ENCODE data around the gene UQCRH.
A peak's percentile ranks its signal among the peaks of the same experiment; 100 is the strongest.
"Not testable (repeated sequence)": the region's sequence is repeated elsewhere in the genome, so short reads cannot be mapped to it uniquely, and the experiment has no call there.

The UQCRH gene

DNA sequence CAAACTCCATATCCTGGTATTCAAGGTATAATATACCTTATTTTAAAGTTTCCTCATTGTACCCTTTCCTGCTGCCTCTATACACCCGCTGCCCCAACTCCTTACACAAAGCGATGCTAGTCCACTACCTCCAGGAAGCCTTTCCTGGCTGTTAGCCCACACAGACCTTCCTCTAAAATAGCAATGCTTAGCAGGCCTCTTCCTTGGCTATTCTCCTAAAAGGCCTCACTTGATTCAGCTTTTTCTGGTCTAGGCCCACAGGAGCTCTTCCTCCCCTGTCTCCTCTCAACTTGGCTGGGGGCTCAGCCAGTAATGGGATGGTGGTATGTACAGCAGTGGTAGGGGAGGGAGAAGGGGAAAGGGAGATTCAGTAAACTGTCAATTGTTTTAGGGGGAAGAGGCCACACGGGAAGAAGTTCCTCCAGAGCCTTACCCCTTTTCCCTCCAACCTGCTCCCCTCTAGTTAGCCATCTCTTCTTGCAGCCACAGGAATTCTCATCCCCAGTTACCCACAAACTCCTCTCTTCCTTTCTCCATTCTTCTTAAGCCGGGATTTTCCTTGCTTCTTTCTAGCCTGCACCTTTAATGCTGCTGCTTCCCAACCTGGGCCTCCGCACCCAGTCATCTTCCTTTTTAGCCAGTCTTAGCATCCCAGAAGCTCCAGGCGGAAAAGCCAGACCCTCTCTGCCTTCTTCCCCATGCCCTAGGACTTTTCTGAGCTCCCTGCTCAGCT, 2.7 kb upstream of the UQCRH start:
- no peak for DNase-seq

DNA sequence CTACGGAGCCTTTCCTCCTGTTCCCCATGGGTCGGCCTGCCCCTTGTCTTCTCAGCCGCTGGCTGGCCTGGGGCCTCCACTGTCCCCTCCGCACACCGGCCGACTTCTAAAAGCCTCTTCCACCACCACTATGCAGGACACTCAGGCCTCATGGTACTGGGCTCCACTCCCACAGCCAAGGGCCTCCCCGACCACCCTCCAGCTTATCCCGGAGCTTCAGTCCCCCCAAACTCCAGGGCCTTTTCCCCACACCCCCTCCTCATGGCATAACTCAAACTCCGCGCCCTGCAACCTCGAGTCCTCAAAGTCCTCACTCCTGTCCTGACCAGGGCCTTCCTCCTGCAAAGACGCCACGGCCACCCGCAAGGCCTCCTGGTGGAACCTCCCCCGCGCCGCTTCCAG, 2.1 kb upstream of the UQCRH start:
- DNase-seq = no peak

DNA sequence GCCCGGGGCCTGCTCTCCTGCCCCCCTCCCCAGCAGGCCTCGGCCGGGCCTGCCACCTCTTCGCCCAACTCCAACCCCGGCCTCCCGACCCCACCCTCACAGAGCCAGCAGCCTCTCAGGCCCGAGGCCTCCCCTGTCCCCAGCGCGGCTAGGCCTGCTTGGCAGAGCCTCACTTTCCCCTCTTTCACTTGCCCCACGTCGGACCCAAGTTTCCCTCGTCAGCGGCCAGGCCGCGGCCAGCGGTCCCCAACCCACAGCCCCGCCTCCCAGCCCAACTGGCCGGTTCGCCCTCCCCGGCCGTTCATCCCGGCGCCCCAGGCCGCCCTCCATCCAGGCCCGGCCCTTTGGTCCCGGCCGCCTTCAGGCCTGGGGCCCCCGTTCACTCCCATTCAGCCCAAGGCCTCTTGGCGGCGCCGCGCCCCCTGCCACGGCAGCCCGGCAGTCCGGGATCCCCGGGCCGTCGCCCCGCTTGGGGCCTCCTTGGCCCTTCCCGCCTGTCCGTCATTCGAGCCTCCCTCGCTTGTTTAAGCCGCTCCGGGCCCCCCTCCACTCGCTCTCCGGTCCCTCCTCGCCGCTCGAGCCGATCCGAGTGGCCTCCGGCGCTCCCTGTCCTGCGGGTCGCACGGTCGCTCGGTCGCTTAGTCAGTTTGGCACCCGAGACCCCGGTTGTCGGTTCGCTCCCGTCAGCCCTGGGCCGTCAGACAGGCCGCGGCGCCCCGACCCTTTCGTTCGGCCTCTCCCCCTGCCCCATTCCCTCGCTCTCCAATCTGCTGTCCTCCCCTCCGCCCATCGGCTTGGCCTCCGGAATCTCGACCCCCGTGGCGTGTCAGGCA, 1.5 kb upstream of the UQCRH start:
- peak; percentile 12 for DNase-seq

DNA sequence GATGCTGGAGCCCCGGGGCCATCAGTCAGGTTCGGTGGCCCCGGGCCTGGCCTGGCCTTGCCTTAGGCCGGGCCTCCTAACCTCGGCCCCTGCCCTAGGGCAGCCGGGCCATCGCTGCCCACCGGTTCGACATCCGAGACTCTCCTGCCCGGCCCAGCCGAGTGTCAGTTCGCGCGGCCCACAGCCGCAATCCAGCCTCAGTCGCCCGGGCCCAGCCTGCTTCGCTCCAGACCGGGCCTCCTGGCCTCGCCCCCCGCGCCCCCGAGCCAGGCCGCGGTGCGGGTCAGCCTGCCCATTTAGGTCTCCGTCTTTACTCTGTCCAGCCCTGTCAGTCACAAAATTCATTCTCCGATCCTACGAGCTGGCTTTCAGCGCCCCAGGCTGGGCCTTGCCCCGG, 859 bp upstream of the UQCRH start:
- DNase-seq = no peak

DNA sequence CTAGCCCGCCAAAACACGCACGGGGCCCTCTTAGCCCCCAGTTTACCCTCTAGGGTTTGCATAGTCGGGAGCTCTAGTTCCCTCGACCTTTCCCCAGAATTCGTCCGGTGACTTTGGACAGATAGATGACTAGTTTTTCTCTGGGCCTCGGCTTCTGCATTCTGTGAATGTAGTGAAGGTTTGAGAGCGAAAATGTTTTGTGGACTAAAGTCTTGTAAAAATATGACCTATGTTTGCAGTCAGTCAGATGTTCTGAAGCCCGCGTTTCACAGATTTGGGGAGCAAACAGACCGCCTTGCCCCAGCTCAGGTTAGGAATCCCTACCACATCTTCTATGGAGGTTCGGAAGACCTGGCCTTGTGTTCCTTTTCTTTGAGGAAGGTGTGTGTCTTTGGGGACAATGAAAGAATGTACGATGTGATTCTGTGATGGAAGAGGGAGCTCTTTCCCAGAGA, 401 bp downstream of the UQCRH start:
- no peak for DNase-seq

DNA sequence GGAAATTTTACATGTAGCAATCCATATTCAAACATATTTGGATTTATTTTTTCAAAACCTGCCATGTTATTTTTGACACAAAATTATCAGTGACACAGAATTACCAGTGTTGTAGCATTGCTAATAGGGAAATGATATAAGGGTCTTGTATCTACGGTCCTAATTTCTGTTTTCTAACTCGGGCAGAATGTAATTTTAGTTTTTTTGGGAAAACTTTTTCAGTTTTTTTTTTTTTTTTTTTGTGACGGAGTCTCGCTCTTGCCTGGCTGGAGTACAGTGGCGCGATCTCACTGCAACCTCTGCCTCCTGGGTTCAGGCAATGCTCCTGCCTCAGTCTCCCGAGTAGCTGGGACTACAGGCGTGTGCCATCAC, 2.6 kb downstream of the UQCRH start:
- DNase-seq = no peak

DNA sequence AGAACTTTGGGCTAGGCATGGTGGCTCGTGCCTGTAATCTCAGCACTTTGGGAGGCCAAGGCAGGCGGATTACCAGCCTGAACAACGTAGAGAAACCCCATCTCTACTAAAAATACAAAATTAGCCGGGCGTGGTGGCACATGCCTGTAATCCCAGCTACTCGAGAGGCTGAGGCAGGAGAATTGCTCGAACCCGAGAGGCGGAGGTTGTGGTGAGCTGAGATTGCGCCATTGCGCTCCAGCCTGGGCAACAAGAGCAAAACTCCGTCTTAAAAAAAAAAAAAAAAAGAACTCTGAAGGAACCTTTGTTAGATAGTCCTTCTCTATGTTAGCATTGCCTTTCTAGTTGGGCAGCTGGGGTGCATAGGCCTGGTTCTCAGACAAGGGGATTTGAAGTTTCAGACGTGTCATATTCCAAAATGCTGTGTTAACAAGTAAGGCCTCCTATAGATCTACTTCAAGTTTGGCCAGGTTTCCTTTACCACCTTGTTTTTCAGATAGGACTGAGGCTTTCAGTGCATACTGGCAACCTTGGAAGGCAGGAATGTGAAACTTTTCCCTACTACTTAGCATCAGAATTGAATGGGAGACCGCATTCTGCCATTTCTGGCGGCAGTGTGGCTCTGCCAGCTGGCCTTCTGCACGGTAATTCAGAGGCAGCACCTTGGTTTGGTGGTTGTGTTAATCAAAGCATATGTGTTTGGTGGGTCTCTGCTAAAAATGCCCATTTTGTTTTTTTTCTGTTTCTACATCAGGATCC, 6.1 kb downstream of the UQCRH start:
- DNase-seq = no peak

DNA sequence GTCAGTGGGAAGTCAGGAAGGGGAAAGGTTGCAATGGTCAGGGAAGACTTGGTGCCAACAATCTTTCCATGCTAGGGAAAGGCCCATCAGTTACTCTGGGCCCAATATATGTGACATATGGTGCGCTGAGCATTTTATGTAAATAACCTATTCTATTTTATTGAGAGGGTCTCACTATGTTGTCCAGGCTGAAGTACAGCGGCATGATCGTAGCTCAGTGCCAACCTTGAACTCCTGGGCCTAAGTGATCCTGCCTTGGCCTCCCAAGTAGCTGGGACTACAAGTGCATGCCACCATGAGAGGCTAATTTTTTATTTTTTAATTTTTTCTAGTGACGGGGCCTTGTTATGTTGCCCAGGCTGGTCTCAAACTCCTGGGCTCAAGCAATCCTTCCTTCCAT, 6.8 kb downstream of the UQCRH start:
- no peak for DNase-seq

DNA sequence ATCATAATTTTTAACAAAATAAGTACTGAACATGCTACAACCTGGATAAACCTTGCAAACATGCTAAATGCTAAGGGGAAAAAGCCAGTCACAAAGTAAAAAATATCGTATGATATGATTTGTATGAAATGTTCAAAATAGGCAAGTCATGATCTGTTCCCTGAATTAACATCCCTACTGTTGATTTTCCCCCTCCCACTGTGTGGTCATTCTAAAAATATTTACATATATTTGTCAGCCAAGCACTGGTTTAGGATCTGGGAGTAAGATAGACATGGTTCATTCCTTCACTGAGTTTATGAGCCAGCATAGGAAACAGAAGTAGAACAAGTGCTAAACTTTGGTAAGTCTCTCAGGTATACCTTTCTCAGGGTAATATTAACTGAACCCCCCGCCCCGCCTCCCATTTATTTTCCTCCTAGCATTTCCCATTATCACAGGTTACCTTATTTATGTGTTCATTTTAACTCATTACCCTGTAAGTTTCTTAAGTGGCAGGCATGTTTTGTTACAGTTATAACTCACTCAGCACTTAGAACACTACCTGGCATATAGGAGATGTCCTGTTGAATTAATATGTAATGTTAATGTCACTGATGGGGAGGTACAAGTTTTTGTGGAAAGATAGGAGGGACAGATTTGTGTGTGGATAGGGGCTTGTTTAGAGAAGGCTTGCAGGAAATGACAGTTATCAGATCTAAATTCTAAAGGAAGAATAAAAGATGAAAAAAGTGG, 12.3 kb downstream of the UQCRH start:
- no peak for DNase-seq

DNA sequence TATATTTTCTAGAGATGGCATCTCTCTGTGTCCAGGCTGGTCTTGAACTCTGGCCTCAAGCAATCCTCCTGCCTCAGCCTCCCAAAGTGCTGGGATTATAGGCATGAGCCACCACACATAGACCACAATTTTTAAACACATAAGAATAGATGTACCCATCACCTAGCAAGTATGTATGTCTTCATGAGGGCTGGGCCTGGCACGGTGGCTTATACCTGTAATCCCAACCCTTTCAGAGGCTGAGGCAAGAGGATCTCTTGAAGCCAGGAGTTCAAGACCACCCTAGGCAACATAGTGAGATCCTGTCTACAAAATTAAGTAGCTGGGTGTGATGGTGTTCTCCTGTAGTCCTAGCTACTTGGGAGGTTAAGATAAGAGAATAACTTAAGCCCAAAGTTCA, 13.8 kb downstream of the UQCRH start:
- DNase-seq = no peak

DNA sequence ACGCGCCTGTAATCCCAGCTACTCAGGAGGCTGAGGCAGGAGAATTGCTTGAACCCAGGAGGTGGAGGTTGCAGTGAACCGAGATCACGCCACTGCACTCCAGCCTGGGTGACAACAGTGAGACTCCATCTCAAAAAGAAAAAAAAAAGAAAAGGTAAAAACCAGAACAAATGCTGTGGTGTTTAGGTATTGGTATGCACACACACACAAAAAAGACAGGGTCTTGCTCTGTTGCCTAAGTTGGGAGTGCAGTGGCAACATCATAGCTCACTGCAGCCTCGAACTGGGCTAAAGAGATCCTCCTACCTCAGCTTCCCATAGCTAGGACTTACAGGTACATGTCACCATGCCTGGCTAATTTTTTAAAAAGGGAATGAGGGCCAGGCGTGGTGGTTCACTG, 15.8 kb downstream of the UQCRH start:
- not testable (repeated sequence) for DNase-seq

DNA sequence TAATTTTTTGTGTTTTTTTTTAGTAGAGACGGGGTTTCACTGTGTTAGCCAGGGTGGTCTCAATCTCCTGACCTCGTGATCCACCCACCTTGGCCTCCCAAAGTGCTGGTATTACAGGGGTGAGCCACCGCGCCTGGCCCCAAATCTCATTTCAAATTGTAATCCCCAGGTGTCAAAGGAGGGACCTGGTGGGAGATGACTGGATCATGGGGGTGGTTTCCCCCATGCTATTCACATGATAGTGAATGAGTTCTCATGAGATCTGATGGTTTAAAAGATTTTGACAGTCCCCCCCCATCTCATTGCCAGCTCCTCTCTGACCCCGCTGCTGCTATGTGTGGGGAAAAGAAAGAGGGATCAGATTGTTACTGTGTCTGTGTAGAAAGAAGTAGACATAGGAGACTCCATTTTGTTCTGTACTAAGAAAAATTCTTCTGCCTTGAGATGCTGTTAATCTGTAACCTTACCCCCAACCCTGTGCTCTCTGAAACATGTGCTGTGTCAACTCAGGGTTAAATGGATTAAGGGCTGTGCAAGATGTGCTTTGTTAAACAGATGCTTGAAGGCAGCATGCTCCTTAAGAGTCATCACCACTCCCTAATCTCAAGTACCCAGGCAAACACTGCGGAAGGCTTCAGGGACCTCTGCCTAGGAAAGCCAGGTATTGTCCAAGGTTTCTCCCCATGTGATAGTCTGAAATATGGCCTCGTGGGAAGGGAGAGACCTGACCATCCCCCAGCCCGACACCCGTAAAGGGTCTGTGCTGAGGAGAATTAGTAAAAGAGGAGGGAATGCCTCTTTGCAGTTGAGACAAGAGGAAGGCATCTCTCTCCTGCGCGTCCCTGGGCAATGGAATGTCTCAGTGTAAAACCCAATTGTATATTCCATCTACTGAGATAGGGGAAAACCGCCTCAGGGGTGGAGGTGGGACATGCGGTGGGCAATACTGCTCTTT, 16.7 kb downstream of the UQCRH start:
- not testable (repeated sequence) for DNase-seq

DNA sequence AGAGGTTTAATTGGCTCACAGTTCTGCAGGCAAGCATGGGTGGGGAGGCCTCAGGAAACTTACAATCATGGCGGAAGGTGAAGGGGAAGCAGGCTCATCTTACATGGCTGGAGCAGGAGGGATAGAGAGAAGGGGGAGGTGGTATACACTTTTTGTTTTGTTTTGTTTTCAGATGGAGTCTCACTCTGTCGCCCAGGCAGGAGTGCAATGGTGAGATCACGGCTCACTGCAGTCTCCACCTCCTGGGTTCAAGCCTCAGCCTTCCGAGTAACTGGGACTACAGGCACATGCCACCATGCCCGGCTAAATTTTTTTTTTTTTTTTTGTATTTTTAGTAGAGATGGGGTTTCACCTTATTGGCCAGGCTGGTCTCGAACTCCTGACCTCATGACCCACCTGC, 18.7 kb downstream of the UQCRH start:
- not testable (repeated sequence) for DNase-seq

DNA sequence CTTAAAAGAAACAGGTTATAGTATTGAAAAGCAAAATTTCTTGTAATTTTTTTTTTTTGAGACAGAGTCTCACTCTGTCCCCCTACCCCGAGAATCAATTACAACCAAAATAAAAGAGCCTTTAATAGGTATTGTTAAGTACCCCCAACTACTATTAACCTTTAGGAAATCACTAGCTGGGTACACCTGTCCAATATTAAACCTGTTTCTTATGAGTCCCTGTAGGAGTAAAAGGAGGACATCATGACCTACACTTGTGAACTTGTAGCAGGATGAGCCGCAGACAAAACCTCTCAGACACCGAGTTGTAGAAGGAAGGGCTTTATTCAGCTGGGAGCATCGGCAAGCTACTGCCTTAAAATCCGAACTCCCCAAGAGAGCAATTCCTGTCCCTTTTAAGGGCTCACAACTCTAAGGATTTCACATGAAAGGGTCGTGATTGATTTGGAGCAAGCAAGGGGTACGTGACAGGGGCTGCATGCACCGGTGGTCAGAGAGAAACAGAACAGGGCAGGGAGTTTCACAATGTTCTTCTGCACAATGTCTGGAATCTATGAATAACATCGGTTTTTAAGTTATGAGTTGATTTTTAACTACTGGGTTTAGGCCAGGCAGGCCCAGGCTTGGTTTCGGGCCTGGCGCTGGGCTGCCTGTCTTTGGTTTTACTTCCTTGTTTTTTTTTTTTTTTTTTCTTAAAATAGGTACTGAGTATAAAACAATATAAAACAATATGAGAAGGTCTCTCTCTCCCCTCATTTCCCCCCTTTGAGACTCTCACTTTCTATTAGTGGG, 22.0 kb downstream of the UQCRH start:
- not testable (repeated sequence) for DNase-seq

DNA sequence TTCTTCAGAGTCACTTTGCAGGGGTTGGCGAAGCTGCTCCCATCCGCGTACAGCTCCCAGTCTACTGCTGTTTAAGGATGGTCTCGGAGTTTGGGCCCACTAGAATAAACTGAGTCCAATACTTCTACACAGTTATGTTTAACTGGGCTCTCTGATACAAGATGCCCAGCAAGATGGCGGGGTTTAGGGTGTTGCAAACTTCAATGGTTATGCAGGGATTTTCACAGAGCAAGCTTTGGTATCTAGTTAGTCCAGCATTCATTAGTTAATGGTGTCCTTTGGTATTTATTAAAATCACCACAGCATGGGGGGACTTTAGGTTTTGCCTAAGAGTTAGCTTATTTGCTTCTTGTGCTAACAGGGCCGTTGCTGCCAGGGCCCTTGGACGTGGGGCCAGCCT, 24.7 kb downstream of the UQCRH start:
- DNase-seq = not testable (repeated sequence)

DNA sequence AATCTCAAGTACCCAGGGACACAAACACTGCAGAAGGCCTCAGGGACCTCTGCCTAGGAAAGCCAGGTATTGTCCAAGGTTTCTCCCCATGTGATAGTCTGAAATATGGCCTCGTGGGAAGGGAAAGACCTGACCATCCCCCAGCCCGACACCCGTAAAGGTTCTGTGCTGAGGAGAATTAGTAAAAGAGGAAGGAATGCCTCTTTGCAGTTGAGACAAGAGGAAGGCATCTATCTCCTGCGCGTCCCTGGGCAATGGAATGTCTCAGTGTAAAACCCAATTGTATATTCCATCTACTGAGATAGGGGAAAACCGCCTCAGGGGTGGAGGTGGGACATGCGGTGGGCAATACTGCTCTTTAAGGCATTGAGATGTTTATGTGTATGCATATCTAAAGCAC, 26.3 kb downstream of the UQCRH start:
- DNase-seq = not testable (repeated sequence)

DNA sequence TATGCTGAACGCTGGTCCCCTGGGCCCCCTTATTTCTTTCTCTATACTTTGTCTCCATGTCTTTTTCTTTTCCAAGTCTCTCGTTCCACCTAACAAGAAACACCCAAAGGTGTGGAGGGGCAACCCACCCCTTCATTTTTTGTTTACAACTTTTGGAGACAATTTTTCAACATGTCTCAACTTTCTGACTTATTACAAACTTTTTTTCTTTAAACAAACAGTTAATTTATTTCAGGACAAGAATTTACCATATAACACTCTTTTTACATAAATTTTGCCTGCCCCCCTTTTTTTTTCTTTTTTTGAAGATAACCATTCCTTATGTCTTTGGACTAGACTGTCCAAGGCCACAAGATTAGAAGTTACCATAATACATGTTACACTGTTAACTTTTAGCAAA, 26.9 kb downstream of the UQCRH start:
- not testable (repeated sequence) for DNase-seq

DNA sequence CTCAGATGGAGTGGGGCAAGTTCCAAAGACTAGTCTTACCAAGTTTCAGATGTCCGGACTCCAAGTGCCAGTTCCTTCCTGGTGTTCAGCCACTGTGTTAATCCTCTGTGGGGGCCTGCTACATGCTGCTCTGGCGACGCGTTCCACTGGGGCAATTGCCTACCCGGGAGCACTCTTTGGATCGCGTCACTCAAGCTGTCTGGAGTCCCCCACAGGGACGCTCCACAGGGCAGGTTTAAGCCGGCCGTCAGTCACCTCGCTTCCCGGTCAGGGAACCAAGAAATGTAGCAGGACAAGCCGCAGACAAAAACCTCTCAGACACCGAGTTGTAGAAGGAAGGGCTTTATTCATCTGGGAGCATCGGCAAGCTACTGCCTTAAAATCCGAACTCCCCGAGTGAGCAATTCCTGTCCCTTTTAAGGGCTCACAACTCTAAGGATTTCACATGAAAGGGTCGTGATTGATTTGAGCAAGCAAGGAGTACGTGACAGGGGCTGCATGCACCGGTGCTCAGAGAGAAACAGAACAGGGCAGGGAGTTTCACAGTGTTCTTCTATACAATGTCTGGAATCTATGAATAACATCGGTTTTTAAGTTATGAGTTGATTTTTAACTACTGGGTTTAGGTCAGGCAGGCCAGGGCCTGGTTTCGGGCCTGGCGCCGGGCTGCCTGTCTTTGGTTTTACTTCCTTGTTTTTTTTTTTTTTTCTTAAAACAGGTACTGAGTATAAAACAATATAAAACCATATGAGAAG, 28.5 kb downstream of the UQCRH start:
- DNase-seq = not testable (repeated sequence)

DNA sequence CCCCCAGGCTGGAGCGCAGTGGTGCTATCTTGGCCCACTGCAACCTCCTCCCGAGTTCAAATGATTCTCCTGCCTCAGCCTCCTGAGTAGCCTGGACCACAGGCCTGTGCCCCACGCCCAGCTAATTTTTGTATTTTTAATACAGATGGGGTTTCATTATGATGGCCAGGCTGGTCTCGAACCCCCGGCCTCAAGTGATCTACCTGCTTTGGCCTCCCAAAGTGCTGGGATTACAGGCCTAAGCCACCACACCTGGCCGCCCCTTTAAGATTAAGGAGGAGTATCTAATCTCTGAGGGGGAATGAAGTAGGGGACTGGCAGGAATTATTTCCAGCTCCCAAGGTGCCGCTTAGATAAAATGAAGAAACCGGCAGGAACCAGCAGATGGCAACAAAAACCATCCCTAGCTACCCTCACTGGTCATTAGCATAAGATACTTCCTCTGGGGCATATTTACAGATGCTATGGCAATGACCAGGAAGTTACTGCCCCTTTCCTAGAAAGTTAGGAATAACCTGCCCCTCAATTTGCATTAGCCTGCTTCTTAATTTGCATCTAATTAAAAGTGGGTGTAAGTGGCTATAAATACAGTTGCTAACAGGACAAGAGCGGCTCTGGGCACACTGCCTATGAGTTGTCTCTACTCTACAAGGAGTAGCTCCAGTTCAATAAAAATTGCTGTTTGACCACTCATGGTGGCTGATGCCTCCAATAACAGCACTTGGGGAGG, 30.0 kb downstream of the UQCRH start:
- no peak for DNase-seq
